B cell (primary cell): Measurements from ENCODE around the gene DNAI1.

ENCODE experiments used
- CTCF ChIP-seq: fragments of 200-600 bp; IDR thresholded peaks from one replicate; pipeline ENCODE4 v1.8.0; 2022; ENCODE audit warnings: antibody characterized with exemption, mild to moderate bottlenecking
- EZH2 ChIP-seq: IDR thresholded peaks from 2 replicates; pipeline ENCODE4 v1.6.1; 2012; ENCODE audit warnings: borderline replicate concordance, low read depth, mild to moderate bottlenecking, moderate library complexity, low read length; ENCODE audit not compliant: insufficient read depth, poor library complexity, severe bottlenecking

- no peak for TF ChIP-seq CTCF
- TF ChIP-seq EZH2: no peak
These were observed 11.7 kb upstream of the DNAI1 start for GRCh38 chr9:34446951-34447350.
